Colonic mucosa (tissue), 4 donors: ENCODE data around the gene CDH1. TPM values are rescaled to one million over a fixed set of nuclear protein-coding genes. Genes with fewer than 3 reads are reported as not detected.

Source experiments
- DNase-seq: peaks from one replicate; pipeline ENCODE4 v3.0.0-alpha.2; 2020
- H3K27ac ChIP-seq: fragments of 200-600 bp; one replicate; pipeline ENCODE4 v1.8.0; 2021
- H3K27me3 ChIP-seq: fragments of 200-600 bp; one replicate; pipeline ENCODE4 v1.8.0; 2021
- H3K36me3 ChIP-seq: fragments of 200-600 bp; one replicate; pipeline ENCODE4 v1.8.0; 2021
- H3K4me1 ChIP-seq: fragments of 200-600 bp; one replicate; pipeline ENCODE4 v1.8.0; 2021; ENCODE audit warnings: mild to moderate bottlenecking
- H3K4me3 ChIP-seq: fragments of 200-600 bp; one replicate; pipeline ENCODE4 v1.8.0; 2021
- H3K9ac ChIP-seq, 2 donors: one replicate each; pipeline ENCODE4 v1.7.0; 2013; ENCODE audit warnings: control low read depth in 2 of 2, low read depth in 2 of 2, low read length in 2 of 2
- H3K9me3 ChIP-seq: fragments of 200-600 bp; one replicate; pipeline ENCODE4 v1.8.0; 2021
- CTCF ChIP-seq: fragments of 200-600 bp; IDR thresholded peaks from one replicate; pipeline ENCODE4 v1.8.0; 2022; ENCODE audit warnings: antibody characterized with exemption, mild to moderate bottlenecking
- intact Hi-C: fragments of 100-400 bp; cut with DNase I; formaldehyde crosslinking; loops from one replicate; pipeline ENCODE4 v1.14.1; 2022
- total RNA-seq, 2 donors: library from RNA; stranded (reverse); fragmentation: NEBNext Ultra II Directional in 1 of 2; extraction: Animal tissue kit (Norgen Biotek cat#: 25700) in 1 of 2; gene quantifications; one replicate each; pipeline ENCODE4 v1.2.1, GENCODE V29; 2021
- donor health status: healthy.
- donor health status: DM: no; HTN: no; CAD: no.
- donor health status: DM: no; HTN: no; CAD: no.

Gene CDH1
- total RNA-seq, 2 donors from 2014 or later = 494 to 519 TPM

GRCh38 chr16:68700120-68700519, 37.0 kb upstream of the CDH1 start:
- H3K27ac ChIP-seq = no peak overlapping the region
- no peaks in the 10 kb centered on the region for H3K27me3 ChIP-seq
- H3K9me3 ChIP-seq = no peaks in the 10 kb centered on the region
- no peaks in the 10 kb centered on the region for H3K36me3 ChIP-seq
- no peak overlapping the region for H3K9ac ChIP-seq
- intact Hi-C loops = loop anchor here (5.0 to 10.0 kb wide), 2 partner anchors 102 to 145 kb away; partner anchors contain the start of gene TANGO6
- H3K4me3 ChIP-seq = no peak overlapping the region
- no peak for DNase-seq
- no peaks in the 10 kb centered on the region for H3K4me1 ChIP-seq
- no peak for TF ChIP-seq CTCF

DNA sequence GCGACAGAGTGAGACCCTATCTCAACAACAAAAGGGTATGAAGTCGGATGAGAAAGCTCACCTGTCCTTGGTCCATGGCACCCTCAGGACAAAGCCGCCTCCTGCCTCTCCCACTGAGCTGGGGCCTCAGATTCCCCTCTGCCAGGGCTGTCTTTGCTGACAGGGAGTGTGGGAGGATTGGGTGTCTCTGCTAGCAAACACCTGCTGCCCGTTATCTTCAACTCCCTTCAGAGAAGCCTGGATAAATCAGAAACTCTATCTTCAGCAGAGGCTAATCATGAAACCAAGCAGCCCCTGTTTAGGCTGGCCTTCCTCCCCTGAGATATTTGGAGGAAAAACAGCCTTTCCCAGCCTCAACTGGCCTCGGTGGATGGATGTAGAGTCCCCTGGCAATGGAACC, 36.3 kb upstream of the CDH1 start:
- no peak overlapping the region for H3K4me3 ChIP-seq
- no peak for TF ChIP-seq CTCF
- intact Hi-C loops = loop anchor here (5.0 to 10.0 kb wide), 2 partner anchors 101 to 144 kb away; partner anchors contain the start of gene TANGO6

DNA sequence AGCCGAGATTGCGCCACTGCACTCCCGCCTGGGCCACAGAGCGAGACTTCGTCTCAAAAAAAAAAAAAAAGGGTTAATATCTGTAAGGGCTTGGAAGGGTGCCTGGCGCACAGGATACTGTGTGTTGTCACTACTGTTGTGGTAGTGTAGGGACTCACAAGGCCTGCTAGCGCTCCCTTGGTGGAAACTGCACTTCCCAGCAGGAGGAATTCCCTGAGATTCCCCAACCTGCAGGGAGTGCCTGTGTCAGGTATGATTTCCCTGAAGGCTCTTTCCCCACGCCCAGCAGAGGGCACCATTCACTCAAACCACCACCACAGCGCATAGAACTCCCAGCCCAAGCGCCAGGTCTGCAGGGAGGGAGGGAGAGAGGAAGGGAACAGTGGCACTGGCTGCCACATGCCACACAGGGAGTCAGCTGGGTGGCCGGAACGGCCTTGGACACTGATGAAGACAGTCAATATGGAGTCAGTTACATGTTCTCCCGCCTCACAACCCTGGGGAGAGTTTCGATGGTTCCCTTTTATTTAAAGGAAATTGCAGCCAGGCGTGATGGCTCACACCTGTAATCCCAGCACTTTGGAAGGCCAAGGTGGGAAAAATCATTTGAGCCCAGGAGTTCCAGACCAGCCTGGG, 32.7 kb upstream of the CDH1 start:
- Histone ChIP-seq H3K36me3 (no peaks in the 10 kb centered on the region), H3K9me3 (no peaks in the 10 kb centered on the region), H3K27ac (no peak overlapping the region), H3K9ac (peak overlapping the region in 1 of 2 donors; percentile 12), H3K4me1 (peaks cover 3% of the 10 kb centered on the region), H3K4me3 (no peak overlapping the region), H3K27me3 (no peaks in the 10 kb centered on the region)
- peak; percentile 93 for DNase-seq
- intact Hi-C loops = loop anchor here (5.0 to 10.0 kb wide), 2 partner anchors 98 to 140 kb away; partner anchors contain the start of gene TANGO6
- TF ChIP-seq CTCF = peak; percentile 79

More for the DNA sequence above, 36.3 kb upstream of the CDH1 start:
- no peaks in the 10 kb centered on the region for H3K27me3 ChIP-seq
- DNase-seq = no peak
- H3K27ac ChIP-seq = no peak overlapping the region
- H3K4me1 ChIP-seq = no peaks in the 10 kb centered on the region
- no peaks in the 10 kb centered on the region for H3K36me3 ChIP-seq
- H3K9me3 ChIP-seq = no peaks in the 10 kb centered on the region
- no peak overlapping the region for H3K9ac ChIP-seq

DNA sequence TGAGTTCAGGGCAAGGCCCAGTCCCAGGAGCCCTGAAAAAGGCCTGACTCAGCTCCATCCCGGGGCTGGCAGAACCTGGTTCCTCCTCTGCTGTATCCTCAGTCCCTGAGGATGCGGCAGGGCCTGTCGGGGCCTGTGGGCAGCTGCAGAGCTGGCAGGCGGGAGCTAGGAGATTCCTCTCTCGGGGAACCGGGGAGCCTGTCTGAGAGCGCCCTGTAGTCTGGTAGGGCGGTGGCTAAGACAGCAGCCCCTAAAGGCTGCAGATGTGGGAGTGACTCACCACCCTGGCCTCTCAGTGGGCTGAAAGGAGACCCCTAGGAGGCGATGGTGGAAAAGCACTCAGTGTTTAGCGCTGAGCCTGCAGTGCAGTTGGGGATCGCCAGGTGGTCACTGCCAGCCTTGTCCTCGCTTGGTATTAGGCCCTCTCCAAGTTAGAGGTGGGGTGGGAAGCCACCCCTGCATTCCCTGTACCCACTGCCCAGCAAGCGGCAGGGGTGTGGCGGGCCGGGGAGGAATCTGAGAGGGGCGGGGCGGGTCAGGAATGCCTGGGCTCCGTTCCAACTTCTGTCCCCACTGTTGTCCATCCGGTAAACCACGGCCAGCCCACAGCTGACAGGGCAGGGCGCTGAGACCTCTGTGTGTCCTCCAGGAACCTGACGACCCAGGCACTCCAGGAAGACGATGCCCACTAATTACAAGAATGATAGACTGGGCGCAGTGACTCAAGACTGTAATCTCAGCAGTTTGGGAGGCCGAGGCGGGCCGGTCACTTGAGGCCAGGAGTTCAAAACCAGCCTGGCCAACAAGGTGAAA, 29.5 kb upstream of the CDH1 start:
- intact Hi-C loops = loop anchor here (10.0 kb wide), 1 partner anchor 137 kb away; the partner anchor contains the start of gene TANGO6

More for the DNA sequence above, 29.5 kb upstream of the CDH1 start:
- H3K4me3 ChIP-seq = no peak overlapping the region
- no peaks in the 10 kb centered on the region for H3K9me3 ChIP-seq
- H3K36me3 ChIP-seq = no peaks in the 10 kb centered on the region
- peaks cover 3% of the 10 kb centered on the region for H3K4me1 ChIP-seq
- H3K9ac ChIP-seq = no peak overlapping the region
- H3K27me3 ChIP-seq = no peaks in the 10 kb centered on the region
- DNase-seq = peak; percentile 79
- no peak for TF ChIP-seq CTCF
- H3K27ac ChIP-seq = peak overlapping the region; percentile 37
